IMR-90 (cell line): ENCODE results near the gene CD79A.

Experiments
- BHLHE40 ChIP-seq: fragments of 150-350 bp; IDR thresholded peaks from 2 replicates; pipeline ENCODE4 v1.6.1; 2016; ENCODE audit warnings: mild to moderate bottlenecking, low read depth, low read length
- CEBPB ChIP-seq: IDR thresholded peaks from 2 replicates; pipeline ENCODE4 v1.6.1; 2012; ENCODE audit warnings: low read depth, low read length, improper control_type of control experiment
- FOS ChIP-seq: fragments of 150-350 bp; IDR thresholded peaks from 2 replicates; pipeline ENCODE4 v1.6.1; 2016; ENCODE audit warnings: low read depth, low read length
- MAFK ChIP-seq: IDR thresholded peaks from 2 replicates; pipeline ENCODE4 v1.6.1; 2012; ENCODE audit warnings: low read depth, low read length, improper control_type of control experiment
- MAZ ChIP-seq: IDR thresholded peaks from 2 replicates; pipeline ENCODE4 v1.6.1; 2012; ENCODE audit warnings: low read depth, mild to moderate bottlenecking, low read length, improper control_type of control experiment, moderate library complexity, borderline replicate concordance
- MXI1 ChIP-seq: IDR thresholded peaks from 2 replicates; pipeline ENCODE4 v1.6.1; 2012; ENCODE audit warnings: low read depth, mild to moderate bottlenecking, low read length, moderate library complexity, borderline replicate concordance
- NFE2L2 ChIP-seq: fragments of 150-350 bp; IDR thresholded peaks from 2 replicates; pipeline ENCODE4 v1.6.1; 2016; ENCODE audit warnings: low read depth, mild to moderate bottlenecking, low read length
- POLR2A ChIP-seq: IDR thresholded peaks from 2 replicates; pipeline ENCODE4 v1.6.1; 2012; ENCODE audit warnings: mild to moderate bottlenecking, low read depth, low read length
- RAD21 ChIP-seq: IDR thresholded peaks from 2 replicates; pipeline ENCODE4 v1.6.1; 2012; ENCODE audit warnings: low read length, improper control_type of control experiment
- RCOR1 ChIP-seq: IDR thresholded peaks from 2 replicates; pipeline ENCODE4 v1.6.1; 2012; ENCODE audit warnings: mild to moderate bottlenecking, low read length, improper control_type of control experiment; ENCODE audit not compliant: insufficient replicate concordance
- RFX5 ChIP-seq: IDR thresholded peaks from 2 replicates; pipeline ENCODE4 v1.8.0; 2012; ENCODE audit warnings: low read depth, mild to moderate bottlenecking, low read length, moderate library complexity
- TF ChIP-seq, protein P1 (sequence below): conservative IDR thresholded peaks from 2 replicates; pipeline ENCODE4 v1.5.1; 2012; ENCODE audit warnings: mild to moderate bottlenecking, low read depth, low read length, improper control_type of control experiment
- TF ChIP-seq, protein P2 (sequence below): fragments of 150-350 bp; IDR thresholded peaks from 2 replicates; pipeline ENCODE4 v1.6.1; 2017; ENCODE audit warnings: mild to moderate bottlenecking, antibody characterized with exemption, low read length, low read depth
- TF ChIP-seq, protein P3 (sequence below): fragments of 150-350 bp; IDR thresholded peaks from 2 replicates; pipeline ENCODE4 v1.6.1; 2016; ENCODE audit warnings: low read depth, mild to moderate bottlenecking, low read length, moderate library complexity, borderline replicate concordance

DNA sequence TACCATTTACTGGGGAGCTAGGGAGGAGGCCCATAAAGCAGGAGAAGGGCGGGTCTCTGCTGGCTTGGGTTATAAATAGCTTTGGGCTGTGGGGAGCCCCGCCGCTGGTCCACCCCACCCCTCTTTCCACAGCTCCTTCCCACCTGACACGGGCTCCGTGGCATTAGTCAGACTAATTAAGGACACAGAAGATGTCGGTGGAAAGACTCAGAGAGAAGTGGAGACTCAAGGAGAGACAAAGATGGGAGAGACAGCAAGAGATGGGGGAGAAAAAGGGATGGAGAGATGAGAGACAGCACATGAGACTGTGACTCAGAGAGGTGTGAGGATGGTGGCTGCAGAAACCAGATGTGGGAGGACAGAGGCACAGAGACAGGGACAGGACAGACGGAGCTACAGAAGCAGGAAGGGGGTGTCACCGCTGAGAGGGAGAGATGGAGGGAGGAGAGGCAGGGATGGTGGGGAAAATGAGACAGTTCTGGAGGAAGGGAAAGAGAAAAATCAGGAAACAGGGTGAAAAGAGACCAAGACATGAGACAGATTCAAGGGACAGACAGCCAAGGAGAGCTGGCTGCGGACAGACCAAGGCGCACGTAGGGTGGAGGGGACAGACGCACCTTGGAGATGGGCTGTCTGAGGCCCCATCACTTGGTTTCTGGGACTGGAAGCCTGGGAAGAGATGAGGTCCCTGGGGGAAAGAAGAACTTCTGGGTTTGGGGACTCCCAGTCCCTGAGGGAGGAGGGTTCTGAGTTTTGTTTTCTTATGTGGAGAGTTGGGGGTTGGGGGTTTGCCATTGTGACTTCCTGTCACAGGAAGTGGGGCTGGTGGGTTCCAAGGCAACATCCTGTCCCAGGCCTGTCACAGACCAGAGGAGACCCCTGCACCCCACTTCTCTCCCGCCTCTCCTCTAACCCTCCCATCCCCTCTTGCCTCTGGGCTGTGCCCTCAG is 10.0 kb downstream of the CD79A start:
- no peak for TF ChIP-seq CEBPB
- TF ChIP-seq RAD21, result no peak
- TF ChIP-seq, protein P1, sequence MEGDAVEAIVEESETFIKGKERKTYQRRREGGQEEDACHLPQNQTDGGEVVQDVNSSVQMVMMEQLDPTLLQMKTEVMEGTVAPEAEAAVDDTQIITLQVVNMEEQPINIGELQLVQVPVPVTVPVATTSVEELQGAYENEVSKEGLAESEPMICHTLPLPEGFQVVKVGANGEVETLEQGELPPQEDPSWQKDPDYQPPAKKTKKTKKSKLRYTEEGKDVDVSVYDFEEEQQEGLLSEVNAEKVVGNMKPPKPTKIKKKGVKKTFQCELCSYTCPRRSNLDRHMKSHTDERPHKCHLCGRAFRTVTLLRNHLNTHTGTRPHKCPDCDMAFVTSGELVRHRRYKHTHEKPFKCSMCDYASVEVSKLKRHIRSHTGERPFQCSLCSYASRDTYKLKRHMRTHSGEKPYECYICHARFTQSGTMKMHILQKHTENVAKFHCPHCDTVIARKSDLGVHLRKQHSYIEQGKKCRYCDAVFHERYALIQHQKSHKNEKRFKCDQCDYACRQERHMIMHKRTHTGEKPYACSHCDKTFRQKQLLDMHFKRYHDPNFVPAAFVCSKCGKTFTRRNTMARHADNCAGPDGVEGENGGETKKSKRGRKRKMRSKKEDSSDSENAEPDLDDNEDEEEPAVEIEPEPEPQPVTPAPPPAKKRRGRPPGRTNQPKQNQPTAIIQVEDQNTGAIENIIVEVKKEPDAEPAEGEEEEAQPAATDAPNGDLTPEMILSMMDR, result no peak
- TF ChIP-seq POLR2A, result no peak
- no peak for TF ChIP-seq RCOR1
- TF ChIP-seq MAZ, result no peak
- TF ChIP-seq, protein P2, sequence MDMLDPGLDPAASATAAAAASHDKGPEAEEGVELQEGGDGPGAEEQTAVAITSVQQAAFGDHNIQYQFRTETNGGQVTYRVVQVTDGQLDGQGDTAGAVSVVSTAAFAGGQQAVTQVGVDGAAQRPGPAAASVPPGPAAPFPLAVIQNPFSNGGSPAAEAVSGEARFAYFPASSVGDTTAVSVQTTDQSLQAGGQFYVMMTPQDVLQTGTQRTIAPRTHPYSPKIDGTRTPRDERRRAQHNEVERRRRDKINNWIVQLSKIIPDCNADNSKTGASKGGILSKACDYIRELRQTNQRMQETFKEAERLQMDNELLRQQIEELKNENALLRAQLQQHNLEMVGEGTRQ, result no peak
- no peak for TF ChIP-seq MXI1
- no peak for TF ChIP-seq RFX5
- TF ChIP-seq, protein P3, sequence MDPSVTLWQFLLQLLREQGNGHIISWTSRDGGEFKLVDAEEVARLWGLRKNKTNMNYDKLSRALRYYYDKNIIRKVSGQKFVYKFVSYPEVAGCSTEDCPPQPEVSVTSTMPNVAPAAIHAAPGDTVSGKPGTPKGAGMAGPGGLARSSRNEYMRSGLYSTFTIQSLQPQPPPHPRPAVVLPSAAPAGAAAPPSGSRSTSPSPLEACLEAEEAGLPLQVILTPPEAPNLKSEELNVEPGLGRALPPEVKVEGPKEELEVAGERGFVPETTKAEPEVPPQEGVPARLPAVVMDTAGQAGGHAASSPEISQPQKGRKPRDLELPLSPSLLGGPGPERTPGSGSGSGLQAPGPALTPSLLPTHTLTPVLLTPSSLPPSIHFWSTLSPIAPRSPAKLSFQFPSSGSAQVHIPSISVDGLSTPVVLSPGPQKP, result no peak
- TF ChIP-seq FOS, result no peak
- no peak for TF ChIP-seq BHLHE40
- TF ChIP-seq MAFK, result no peak
- no peak for TF ChIP-seq NFE2L2
